ENCODE measurements around the gene SAYSD1.

SAYSD1 gene

DNA sequence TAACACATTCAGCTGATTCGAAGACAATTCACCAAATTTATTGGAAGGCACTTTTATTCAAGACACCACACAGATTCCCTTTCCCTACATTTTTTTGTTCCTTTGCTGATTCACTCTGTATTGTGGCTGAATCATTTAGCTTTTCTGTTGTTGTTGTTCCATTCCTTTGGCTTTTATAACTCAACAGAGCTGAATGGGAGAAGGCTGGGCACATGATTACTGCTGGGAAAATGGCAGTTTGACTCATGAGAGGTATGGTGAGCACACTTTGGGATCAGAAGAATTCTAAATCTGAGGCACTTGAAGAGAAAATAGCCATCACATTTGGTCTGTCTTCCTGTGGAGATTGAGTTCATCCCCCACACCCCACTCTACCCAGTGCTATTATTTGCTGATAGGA is 15.7 kb upstream of the SAYSD1 start:
- TF ChIP-seq, protein P1, sequence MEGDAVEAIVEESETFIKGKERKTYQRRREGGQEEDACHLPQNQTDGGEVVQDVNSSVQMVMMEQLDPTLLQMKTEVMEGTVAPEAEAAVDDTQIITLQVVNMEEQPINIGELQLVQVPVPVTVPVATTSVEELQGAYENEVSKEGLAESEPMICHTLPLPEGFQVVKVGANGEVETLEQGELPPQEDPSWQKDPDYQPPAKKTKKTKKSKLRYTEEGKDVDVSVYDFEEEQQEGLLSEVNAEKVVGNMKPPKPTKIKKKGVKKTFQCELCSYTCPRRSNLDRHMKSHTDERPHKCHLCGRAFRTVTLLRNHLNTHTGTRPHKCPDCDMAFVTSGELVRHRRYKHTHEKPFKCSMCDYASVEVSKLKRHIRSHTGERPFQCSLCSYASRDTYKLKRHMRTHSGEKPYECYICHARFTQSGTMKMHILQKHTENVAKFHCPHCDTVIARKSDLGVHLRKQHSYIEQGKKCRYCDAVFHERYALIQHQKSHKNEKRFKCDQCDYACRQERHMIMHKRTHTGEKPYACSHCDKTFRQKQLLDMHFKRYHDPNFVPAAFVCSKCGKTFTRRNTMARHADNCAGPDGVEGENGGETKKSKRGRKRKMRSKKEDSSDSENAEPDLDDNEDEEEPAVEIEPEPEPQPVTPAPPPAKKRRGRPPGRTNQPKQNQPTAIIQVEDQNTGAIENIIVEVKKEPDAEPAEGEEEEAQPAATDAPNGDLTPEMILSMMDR (IDR thresholded peaks at IDR 0.05; ENCODE audit: low read depth, low read length, missing control alignments) = no peak
- no peak for DNase-seq (ENCODE audit: extremely low read depth, low read depth)
- no peak overlapping the region for H3K4me3 ChIP-seq (replicated peaks; ENCODE audit: low read depth, low read length)

DNA sequence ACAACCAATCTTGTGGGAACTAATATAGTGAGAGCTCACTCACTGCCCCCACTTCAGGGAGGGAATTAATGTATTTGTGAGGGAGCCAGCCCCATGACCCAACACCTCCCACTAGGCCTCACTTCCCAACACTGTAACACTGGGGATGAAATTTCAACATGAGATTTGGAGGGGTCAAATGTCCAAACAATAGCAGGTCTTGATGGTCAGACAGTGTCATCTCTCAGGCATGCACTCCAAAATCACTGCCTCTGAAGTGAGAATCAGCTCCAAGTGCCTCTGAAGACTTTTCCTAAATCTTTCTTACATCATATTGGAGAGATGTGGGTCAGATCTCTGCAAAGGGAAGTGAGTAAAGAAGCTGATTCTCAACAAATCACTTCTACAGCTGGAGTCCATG is 13.8 kb upstream of the SAYSD1 start:
- DNase-seq (ENCODE audit: extremely low read depth, low read depth) = no peak
- H3K4me3 ChIP-seq (replicated peaks; ENCODE audit: low read depth, low read length) = no peak overlapping the region
- TF ChIP-seq, protein P1 (IDR thresholded peaks at IDR 0.05; ENCODE audit: low read depth, low read length, missing control alignments) = no peak

DNA sequence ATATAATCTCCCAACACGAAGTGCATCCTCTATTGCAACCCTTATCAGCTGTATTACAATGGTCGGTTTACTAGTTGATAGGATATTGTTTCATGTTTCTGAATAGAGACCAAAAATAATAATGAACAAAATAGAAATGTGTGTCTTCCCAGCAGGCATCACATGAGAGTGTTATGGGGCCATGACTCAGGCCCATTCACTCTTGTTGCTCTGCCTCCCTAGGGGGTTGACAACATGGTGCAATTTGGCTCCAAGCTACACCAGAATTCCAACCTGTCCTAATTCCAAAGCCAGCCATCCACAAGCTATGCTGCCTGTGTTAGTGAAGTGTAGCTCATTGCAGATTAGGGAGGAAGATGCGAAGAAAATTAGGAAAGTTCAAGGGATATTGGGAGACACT is 13.1 kb upstream of the SAYSD1 start:
- DNase-seq (ENCODE audit: extremely low read depth, low read depth) = no peak
- H3K4me3 ChIP-seq (replicated peaks; ENCODE audit: low read depth, low read length) = no peak overlapping the region
- TF ChIP-seq, protein P1 (IDR thresholded peaks at IDR 0.05; ENCODE audit: low read depth, low read length, missing control alignments) = no peak

DNA sequence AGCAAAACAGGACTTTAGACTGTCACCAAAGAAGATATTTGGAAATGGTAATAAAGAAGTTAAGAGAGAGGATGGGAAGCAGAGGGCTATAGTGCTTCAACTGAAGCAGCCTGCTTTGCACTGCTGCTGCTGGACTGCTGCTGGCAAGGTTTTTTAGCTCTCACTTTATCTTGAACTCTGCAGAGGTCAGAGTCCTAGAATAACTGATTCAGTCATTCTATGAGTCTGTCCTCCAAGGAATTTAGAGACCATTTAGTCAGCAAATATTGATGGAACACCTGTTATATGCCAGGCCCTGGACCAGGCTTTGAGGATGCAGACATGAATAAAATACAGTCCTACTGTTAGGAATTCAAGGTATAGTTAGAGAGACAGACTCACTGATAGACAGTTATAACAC is 9.1 kb upstream of the SAYSD1 start:
- H3K4me3 ChIP-seq (replicated peaks; ENCODE audit: low read depth, low read length) = no peak overlapping the region
- DNase-seq (ENCODE audit: extremely low read depth, low read depth) = no peak
- TF ChIP-seq, protein P1 (IDR thresholded peaks at IDR 0.05; ENCODE audit: low read depth, low read length, missing control alignments) = no peak

DNA sequence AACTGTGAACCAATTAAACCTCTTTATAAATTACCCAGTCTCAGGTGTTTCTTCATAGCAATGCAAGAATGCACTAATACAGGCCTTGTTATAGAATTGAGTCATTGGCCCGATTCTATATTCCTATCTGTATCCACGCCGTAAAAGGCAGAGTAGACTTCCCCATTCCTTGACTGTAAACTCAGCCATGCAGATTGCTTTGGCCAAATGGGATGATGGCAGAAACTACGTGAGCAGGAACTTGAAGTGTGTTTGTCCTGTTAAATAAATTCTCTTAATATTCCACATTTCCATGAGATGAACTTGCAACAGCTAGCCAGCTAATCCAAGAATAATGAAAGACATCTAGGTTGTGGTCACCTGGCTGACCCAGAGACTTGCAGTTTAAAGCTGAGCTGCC is 3.9 kb upstream of the SAYSD1 start:
- TF ChIP-seq, protein P1 (IDR thresholded peaks at IDR 0.05; ENCODE audit: low read depth, low read length, missing control alignments) = no peak
- DNase-seq (ENCODE audit: extremely low read depth, low read depth) = no peak
- no peak overlapping the region for H3K4me3 ChIP-seq (replicated peaks; ENCODE audit: low read depth, low read length)

DNA sequence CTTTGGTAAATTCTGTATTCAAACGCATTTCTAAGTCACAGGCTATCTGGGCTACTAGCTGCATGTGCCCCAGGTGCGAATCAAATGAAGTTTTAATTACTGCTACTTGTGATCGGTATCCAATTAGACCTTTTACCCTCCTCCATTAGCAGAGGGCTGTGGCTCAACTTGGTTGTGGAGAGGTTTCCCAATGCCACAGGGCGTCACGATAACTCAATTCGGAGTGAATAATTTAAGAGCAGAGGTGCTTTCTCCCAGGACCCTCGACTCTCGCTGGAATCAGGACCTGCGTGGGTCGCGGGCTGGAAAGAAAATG is 640 bp downstream of the SAYSD1 start:
- TF ChIP-seq, protein P1 (IDR thresholded peaks at IDR 0.05; ENCODE audit: low read depth, low read length, missing control alignments) = no peak
- peak overlapping the region; percentile 71 for H3K4me3 ChIP-seq (replicated peaks; ENCODE audit: low read depth, low read length)
- DNase-seq (ENCODE audit: extremely low read depth, low read depth) = no peak

DNA sequence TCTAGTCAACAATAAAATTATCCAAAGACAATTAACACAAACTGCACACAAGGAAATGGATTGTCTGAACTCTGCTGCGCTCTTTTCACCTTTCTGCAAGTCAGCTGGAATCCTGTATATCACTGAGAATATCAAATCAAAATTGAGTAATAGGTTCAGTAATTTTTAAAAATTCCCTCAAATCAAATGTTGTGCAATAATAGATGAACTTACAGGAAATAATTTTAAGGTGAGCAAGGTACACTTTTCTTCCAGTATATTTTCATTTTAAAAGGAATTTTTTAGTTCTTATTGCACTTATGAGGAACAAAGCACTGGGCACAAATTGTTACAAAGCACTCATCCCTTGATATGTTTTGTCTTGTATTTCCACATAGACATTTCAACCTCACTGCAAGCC is 1.2 kb downstream of the SAYSD1 start:
- no peak for DNase-seq (ENCODE audit: extremely low read depth, low read depth)
- peak overlapping the region; percentile 71 for H3K4me3 ChIP-seq (replicated peaks; ENCODE audit: low read depth, low read length)
- TF ChIP-seq, protein P1 (IDR thresholded peaks at IDR 0.05; ENCODE audit: low read depth, low read length, missing control alignments) = no peak

Data from HFF-Myc (cell line).